Gastroesophageal sphincter (tissue), 3 donors: Measurements from ENCODE around the gene HEY2.

Source experiments
- CTCF ChIP-seq, 4 experiments: fragments of 200-600 bp in 2 of 4; fragments of 450-650 bp in 2 of 4; sonication (generic) in 1 of 4; IDR thresholded peaks; one replicate each; pipeline ENCODE4 v1.5.1; 2017 to 2019; ENCODE audit warnings: antibody characterized with exemption in 4 of 4, mild to moderate bottlenecking in 2 of 4, moderate library complexity in 2 of 4
- EP300 ChIP-seq: sonication (generic); formaldehyde crosslinking; IDR thresholded peaks from one replicate; pipeline ENCODE4 v1.6.1; 2017; ENCODE audit warnings: antibody characterized with exemption, mild to moderate bottlenecking
- POLR2A ChIP-seq, 2 donors: fragments of 450-650 bp; IDR thresholded peaks; one replicate each; pipeline ENCODE4 v1.6.1; 2017; ENCODE audit warnings: antibody characterized with exemption in 2 of 2, mild to moderate bottlenecking in 2 of 2, moderate library complexity in 1 of 2
- POLR2AphosphoS5 ChIP-seq: sonication (generic); formaldehyde crosslinking; IDR thresholded peaks from one replicate; pipeline ENCODE4 v1.6.1; 2017; ENCODE audit warnings: antibody characterized with exemption

GRCh38 chr6:125700581-125701353 lies 48.7 kb upstream of the HEY2 start:
- TF ChIP-seq CTCF (IDR thresholded peaks at IDR 0.05) (no peak), POLR2A (IDR thresholded peaks at IDR 0.05) (no peak), EP300 (no peak), POLR2AphosphoS5 (no peak)
